ENCODE results near the gene GSS. TPM values are rescaled to one million over a fixed set of nuclear protein-coding genes. Genes with fewer than 3 reads are reported as not detected.

Gene GSS
- total RNA-seq, 1 donor from 2014 or later = 47.9 TPM

DNA sequence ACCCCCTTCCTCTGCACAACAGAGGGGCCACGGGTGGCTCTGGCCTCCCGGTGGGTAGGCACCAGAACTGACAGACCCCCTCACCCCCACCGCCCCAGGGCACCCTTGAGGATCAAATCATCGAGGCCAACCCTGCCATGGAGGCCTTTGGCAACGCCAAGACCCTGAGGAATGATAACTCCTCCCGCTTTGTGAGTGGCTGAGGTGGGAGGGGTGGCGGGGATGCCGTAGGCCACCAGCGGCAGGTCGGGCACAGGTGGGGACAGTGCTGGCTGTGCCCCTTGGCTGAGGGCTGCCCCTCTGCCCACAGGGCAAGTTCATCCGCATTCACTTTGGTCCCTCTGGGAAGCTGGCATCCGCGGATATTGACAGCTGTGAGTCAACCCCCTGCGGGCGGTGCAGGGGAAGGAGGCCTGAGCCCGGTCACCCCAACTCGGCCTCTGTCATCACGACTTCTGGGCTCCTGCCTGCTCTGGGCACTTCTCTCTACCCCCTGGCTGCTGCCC is 29.2 kb upstream of the GSS start:
- Histone ChIP-seq H3K4me3 (no peak overlapping the region), H3K36me3 (no peaks in the 10 kb centered on the region), H3K4me1 (peaks cover 8% of the 10 kb centered on the region), H3K27me3 (no peaks in the 10 kb centered on the region), H3K27ac (no peak overlapping the region), H3K9me3 (no peaks in the 10 kb centered on the region)
- intact Hi-C loops (cut with DNase I) = no loop called here
- no peak for DNase-seq (ENCODE audit: extremely low spot score in 2 of 2)
- TF ChIP-seq CTCF (IDR thresholded peaks at IDR 0.05) (no peak), POLR2A (IDR thresholded peaks at IDR 0.05) (no peak), POLR2AphosphoS5 (IDR thresholded peaks at IDR 0.05; ENCODE audit: insufficient read depth in 1 of 2, low read depth in 1 of 2) (no peak)

- Histone ChIP-seq H3K4me3 (no peak overlapping the region), H3K9me3 (no peaks in the 10 kb centered on the region), H3K4me1 (peaks cover 8% of the 10 kb centered on the region), H3K27me3 (no peaks in the 10 kb centered on the region), H3K27ac (no peak overlapping the region), H3K36me3 (no peaks in the 10 kb centered on the region)
- no peak for DNase-seq (ENCODE audit: extremely low spot score in 2 of 2)
- no peak for TF ChIP-seq CTCF (IDR thresholded peaks at IDR 0.05)
- TF ChIP-seq POLR2AphosphoS5 (IDR thresholded peaks at IDR 0.05; ENCODE audit: insufficient read depth in 1 of 2, low read depth in 1 of 2) = no peak
- TF ChIP-seq POLR2A (IDR thresholded peaks at IDR 0.05) = no peak
- intact Hi-C loops (cut with DNase I) = no loop called here
These were observed 28.6 kb upstream of the GSS start for GRCh38 chr20:34983995-34984735.

- Histone ChIP-seq H3K4me1 (peaks cover 8% of the 10 kb centered on the region), H3K36me3 (no peaks in the 10 kb centered on the region), H3K27me3 (no peaks in the 10 kb centered on the region), H3K9me3 (no peaks in the 10 kb centered on the region), H3K27ac (no peak overlapping the region), H3K4me3 (no peak overlapping the region)
- no peak for DNase-seq (ENCODE audit: extremely low spot score in 2 of 2)
- TF ChIP-seq CTCF (IDR thresholded peaks at IDR 0.05) (no peak), POLR2AphosphoS5 (IDR thresholded peaks at IDR 0.05; ENCODE audit: insufficient read depth in 1 of 2, low read depth in 1 of 2) (no peak), POLR2A (IDR thresholded peaks at IDR 0.05) (no peak)
- intact Hi-C loops (cut with DNase I) = no loop called here
These were observed 27.6 kb upstream of the GSS start for GRCh38 chr20:34983089-34983820.

- DNase-seq (ENCODE audit: extremely low spot score in 2 of 2) = no peak
- Histone ChIP-seq H3K36me3 (no peaks in the 10 kb centered on the region), H3K27me3 (no peaks in the 10 kb centered on the region), H3K4me1 (peaks cover 2% of the 10 kb centered on the region), H3K27ac (no peak overlapping the region), H3K9me3 (no peaks in the 10 kb centered on the region), H3K4me3 (no peak overlapping the region)
- intact Hi-C loops (cut with DNase I) = no loop called here
- TF ChIP-seq POLR2A (IDR thresholded peaks at IDR 0.05) (no peak), CTCF (IDR thresholded peaks at IDR 0.05) (no peak), POLR2AphosphoS5 (IDR thresholded peaks at IDR 0.05; ENCODE audit: insufficient read depth in 1 of 2, low read depth in 1 of 2) (no peak)
These were observed 26.9 kb upstream of the GSS start for GRCh38 chr20:34982270-34983088.
